RKO (cell line): ENCODE results near the gene RBM28.
A peak's percentile ranks its signal among the peaks of the same experiment; 100 is the strongest.

Experiments used
- DNase-seq: peaks from one replicate; pipeline ENCODE4 v3.0.0-alpha.2; 2016; ENCODE audit warnings: low spot score

The RBM28 gene

GRCh38 chr7:128370491-128370890, 26.8 kb upstream of the RBM28 start:
- no peak for DNase-seq

- no peak for DNase-seq
Measured at GRCh38 chr7:128366986-128367385, 23.3 kb upstream of the RBM28 start.

- DNase-seq, result no peak
Measured at GRCh38 chr7:128366300-128366699, 22.6 kb upstream of the RBM28 start.

DNA sequence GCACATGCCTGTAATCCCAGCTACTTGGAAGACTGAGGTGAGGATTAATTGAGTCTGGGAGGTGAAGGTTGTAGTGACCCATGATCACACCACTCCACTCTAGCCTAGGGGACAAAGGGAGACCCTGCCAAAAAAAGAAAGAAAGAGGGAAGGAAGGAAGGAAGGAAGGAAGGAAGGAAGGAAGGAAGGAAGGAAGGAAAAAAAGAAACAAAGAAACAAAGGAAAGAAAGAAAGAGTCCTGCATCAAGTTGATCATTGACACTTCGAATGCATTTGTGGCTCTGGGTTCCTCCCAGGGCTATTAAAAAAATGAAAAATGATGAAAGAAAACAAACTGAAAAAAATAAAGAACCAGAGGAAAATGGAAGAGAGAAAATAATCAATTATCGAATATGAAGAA, 21.7 kb upstream of the RBM28 start:
- no peak for DNase-seq

GRCh38 chr7:128364166-128364870, 20.6 kb upstream of the RBM28 start:
- no peak for DNase-seq

DNA sequence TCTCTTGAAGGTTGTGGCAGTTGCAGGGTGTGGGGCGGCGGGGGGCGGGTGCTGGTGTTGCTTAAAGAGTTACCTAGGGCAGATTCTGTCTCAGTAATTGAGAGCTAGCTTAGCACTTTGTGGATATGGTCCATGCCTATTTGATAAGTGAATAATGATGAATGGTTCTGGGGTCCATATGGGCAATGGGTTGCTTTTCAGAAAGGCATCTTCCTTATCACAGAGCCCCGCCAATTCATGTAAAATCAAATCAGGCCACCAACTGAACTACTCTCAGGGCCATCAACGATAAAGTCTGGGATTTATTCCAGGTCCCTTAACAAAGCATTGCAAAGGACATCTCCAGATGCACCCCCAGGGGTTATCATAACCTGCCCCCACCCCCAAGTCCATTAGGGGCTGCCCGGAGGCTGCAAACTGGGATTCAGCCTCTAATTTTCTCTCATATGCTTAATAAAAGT, 19.6 kb upstream of the RBM28 start:
- no peak for DNase-seq

DNA sequence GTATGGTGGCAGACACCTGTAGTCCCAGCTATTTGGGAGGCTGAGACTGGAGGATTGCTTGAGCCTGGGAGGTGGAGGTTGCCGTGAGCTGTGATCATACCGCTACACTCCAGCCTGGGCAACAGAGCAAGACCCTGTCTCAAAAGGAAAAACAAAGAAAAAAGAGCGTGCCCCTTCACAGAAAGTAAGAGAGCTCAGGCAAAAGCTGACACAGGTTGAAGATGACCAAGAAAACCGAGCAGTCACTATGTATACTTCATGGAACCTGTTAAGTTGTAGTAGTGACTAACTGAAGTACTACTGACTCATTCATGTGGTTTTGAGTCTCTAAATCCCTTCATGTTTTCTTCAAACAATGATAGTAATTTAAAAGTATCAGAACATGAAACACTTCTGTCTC, 19.0 kb upstream of the RBM28 start:
- peak; percentile 80 for DNase-seq

DNA sequence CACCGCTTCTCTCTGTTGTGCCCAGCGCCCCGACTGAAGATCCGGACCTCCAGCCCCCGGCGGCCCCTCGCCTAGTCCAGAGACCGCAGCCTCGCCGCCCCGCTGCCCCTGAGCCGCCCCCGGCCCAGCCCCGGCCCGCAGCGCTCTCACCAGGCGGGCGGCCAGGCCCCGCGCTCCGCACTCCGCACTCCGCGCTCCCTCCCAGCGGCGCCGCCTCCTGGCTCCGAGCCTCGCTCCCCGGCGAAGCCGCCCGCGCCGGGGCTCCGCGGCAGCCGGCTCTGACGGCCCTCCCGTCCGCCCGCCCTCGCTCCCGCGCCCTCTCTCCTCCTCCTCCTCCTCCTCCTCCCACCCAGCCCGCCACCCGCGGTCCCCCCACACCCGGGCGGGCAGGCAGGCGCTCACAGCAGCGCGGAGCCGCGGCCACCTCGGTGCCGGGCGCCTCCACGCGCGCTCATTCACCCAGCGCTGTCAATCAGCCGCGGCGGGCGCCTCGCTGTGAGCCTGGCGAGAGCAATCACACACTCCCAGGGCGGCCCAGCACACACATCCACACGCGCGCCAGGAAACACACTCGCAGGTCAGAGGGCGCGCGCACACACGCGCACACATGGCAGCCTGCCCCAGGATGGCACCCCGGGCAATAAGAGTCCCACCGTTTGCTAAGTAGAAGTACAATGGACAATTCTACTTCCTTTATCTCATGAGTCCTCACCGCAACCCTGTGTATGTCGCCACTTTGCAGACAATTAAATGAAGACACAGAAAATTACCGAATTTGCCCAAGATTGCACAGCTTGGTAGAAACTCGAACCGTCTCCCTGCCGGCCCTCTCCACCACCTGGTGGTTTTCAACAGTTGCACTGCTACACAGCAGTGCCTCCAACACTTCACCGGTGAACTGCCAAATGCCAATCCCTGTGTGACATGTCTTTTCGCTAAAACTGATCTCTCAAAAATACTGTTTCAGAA, 18.0 kb upstream of the RBM28 start, which contains the start of gene PRRT4:
TSS of gene PRRT4 (minus strand) at position 280 of the 969 bp plus-strand sequence.
- DNase-seq, result peak; percentile 29

DNA sequence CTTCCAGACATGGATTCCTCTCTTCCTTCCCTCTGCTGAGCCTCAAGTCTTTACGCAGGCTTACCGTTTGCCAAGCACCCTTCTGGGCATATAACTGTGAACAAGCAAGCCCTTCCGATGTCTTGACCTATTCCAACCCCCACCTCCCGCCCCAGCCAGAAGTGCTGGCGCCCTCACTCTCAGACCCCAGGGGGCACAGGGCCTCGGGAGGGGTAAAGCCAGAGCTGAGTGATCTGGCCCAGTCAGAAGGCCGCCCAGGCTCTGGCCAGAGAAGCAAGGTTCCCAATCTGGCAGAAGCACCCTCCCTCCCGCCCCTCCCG, 16.6 kb upstream of the RBM28 start:
- DNase-seq, result no peak

- no peak for DNase-seq
Measured at GRCh38 chr7:128359939-128360338, 16.2 kb upstream of the RBM28 start.

DNA sequence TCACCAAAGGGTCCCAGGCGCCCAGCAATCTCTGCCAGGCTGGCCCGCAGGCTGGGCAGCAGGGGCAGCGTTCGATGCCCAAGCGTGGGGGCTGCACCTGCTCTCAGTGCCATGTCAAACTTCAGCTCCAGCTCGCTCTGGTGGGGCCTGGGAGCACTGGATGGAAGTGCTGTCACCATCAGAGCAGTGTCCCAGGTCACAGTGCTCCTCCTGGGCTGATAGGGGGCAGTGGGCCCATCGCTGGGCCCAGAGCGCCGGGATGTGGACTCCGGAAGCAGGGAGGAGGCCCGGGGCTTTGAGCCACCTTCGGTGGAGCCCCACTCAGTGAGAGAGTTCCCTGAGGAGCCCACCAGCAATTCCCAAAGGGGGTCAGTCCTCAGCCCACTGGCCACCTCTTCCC, 15.6 kb upstream of the RBM28 start:
- DNase-seq, result no peak

DNA sequence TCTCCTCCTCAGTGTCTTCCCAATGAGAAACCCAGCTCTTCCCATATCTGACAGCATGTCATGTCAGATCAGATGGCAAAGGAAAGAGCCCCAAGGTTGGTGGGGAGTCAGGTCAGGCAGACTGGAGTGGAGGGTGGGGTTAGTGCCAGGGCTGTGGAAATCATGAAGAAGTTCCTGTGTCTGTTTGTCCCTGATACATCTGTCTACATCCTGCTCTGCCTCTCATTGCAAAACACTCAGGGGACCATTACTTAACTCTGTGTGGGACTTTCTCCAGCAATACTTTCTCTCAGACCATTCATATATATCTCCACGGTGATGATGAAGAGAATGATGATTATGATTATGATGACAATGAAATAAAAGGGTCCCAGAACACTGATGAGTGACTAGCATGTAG, 14.5 kb upstream of the RBM28 start:
- DNase-seq, result no peak

DNA sequence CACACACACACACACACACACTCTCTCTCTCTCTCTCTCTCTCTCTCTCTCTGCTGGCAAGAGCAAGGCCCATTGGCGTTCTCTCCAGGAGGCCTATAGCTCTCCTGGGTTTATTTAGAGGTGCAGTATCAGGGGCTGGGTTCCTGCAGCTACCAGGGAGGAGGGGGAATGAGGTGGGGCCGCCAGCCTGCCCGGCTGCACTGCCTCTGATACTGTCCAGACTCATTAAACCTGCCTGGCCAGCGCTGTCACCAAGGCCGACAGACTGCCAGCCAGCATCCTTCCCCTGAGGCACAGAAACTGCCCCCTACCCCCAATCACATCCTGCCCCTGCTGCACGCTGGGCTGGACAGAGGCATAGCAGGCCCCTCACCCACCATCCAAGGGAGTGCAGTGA, 13.5 kb upstream of the RBM28 start:
- DNase-seq, result no peak

- no peak for DNase-seq
Measured at GRCh38 chr7:128356546-128357216, 13.0 kb upstream of the RBM28 start.

DNA sequence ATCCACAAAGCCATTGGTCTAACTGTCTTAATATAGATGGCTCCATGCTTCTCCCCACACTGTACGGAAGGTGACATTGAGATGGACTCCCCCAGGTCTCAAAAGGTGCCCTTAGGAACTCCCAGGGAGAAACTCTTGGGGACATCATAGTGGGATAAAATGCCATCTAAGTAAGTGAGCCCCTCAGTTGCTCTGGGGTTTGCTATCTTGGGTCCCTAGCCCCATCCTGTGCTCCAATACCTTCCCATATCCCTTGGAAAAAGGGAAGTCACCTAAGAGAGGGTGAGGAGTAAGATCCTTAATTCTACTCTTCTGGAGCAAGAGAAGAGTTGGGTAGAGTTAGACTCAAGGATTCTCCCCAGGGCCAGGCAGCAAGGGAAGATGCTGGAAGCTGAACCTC, 9.9 kb upstream of the RBM28 start:
- no peak for DNase-seq

DNA sequence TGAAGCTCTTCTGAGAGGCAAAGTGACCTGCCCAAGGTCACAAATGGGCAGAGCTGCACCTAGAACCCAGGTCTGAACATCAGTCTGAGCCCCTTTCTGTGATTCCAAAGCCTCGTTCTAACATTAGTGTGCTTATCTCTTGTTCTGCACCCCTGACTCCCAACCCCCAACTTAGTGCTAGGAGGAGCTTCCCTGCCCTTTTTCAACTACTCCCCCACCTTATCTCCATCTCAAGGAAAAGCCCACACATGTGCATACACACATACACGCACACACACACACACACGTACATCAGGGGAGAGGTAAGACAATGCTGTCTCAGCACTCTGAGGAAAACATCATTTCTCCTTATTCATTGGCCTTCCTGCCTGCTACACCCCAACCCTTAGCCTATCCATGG, 9.5 kb upstream of the RBM28 start:
- DNase-seq, result no peak

DNA sequence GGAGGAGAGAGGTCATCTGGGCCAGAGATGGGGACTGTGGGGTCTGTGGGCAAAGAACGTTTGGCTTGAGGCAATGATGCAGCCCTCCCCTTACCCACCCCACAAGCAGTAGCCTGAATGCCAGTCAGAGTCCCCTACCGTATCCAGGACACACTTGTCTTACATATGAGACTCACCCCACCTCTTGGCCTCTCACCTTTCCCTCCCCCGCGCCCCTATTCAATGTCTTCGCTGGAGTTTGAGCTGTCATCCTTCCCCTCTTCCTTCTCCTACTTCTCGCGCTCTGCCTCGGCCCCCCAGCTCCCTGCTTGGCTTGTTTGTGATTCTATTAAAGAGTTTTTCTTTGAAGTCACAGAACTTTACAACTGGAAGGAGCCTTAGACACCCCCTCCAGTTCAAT, 8.9 kb upstream of the RBM28 start:
- DNase-seq, result no peak

DNA sequence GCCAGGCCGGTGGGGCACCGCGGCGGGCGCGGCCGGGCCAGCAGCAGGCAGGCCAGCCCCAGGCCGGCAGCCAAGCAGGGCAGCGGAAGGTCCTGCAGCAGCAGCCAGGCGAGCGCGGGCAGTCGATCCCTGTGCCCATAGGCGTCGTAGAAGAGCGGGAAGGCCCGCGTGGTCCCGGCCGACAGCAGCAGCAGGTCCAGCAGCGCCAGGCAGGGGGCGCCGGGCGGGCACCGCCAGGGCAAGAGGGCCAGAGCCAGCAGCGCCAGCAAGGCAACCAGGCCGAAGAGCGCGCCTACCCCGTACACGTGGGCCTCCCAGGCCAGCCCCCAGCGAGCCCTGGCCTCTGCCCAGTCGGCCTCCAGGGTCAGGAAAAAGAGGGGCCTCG, 8.4 kb upstream of the RBM28 start:
- no peak for DNase-seq

GRCh38 chr7:128351296-128352152, 7.8 kb upstream of the RBM28 start:
- DNase-seq, result no peak

- no peak for DNase-seq
Measured at GRCh38 chr7:128350708-128351295, 7.1 kb upstream of the RBM28 start.

GRCh38 chr7:128349466-128349825, 5.7 kb upstream of the RBM28 start:
- no peak for DNase-seq
